ENCODE measurements around the gene NR4A3.

Gene NR4A3

GRCh38 chr9:99866398-99866797, 44.7 kb downstream of the NR4A3 start:
- no peak for DNase-seq
- in situ Hi-C loops (cut with HindIII; ENCODE audit: low pct_ligation_motif_present, low sequenced_read_pairs): no loop called here
- TF ChIP-seq, protein P1, sequence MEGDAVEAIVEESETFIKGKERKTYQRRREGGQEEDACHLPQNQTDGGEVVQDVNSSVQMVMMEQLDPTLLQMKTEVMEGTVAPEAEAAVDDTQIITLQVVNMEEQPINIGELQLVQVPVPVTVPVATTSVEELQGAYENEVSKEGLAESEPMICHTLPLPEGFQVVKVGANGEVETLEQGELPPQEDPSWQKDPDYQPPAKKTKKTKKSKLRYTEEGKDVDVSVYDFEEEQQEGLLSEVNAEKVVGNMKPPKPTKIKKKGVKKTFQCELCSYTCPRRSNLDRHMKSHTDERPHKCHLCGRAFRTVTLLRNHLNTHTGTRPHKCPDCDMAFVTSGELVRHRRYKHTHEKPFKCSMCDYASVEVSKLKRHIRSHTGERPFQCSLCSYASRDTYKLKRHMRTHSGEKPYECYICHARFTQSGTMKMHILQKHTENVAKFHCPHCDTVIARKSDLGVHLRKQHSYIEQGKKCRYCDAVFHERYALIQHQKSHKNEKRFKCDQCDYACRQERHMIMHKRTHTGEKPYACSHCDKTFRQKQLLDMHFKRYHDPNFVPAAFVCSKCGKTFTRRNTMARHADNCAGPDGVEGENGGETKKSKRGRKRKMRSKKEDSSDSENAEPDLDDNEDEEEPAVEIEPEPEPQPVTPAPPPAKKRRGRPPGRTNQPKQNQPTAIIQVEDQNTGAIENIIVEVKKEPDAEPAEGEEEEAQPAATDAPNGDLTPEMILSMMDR (IDR thresholded peaks at IDR 0.05; ENCODE audit: low read depth, low read length, missing control alignments): no peak
- no peak overlapping the region for H3K27ac ChIP-seq
- H3K36me3 ChIP-seq (replicated peaks): no peaks in the 10 kb centered on the region
- no peaks in the 10 kb centered on the region for H3K27me3 ChIP-seq (replicated peaks)
- H3K4me3 ChIP-seq (ENCODE audit: low read depth, low read length): no peak overlapping the region

GRCh38 chr9:99867536-99867935, 45.9 kb downstream of the NR4A3 start:
- H3K27ac ChIP-seq: no peak overlapping the region
- in situ Hi-C loops (cut with HindIII; ENCODE audit: low pct_ligation_motif_present, low sequenced_read_pairs): no loop called here
- TF ChIP-seq, protein P1 (IDR thresholded peaks at IDR 0.05; ENCODE audit: low read depth, low read length, missing control alignments): no peak
- H3K36me3 ChIP-seq (replicated peaks): no peaks in the 10 kb centered on the region
- H3K27me3 ChIP-seq (replicated peaks): no peaks in the 10 kb centered on the region
- no peak overlapping the region for H3K4me3 ChIP-seq (ENCODE audit: low read depth, low read length)
- DNase-seq: no peak

DNA sequence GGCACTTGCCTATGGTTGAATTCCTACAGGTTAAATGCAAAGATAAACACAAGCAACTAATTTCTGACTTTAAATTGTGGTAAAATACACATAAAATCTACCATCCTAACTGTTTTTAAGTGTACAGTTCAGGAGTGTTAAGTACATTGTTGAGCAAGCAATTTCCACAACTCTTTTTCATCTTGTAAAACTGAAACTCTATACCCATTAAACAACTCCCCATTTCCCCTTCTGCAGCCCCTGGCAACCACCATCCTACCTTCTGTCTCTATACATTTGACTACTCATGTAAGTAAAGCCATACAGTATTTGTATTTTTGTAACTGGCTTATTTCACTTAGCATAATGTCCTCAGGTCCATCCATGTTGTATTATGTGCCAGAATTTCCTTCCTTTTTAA, 46.3 kb downstream of the NR4A3 start:
- Histone ChIP-seq H3K4me3 (ENCODE audit: low read depth, low read length) (no peak overlapping the region), H3K27ac (no peak overlapping the region), H3K36me3 (replicated peaks) (no peaks in the 10 kb centered on the region), H3K27me3 (replicated peaks) (no peaks in the 10 kb centered on the region)
- TF ChIP-seq, protein P1 (IDR thresholded peaks at IDR 0.05; ENCODE audit: low read depth, low read length, missing control alignments): no peak
- DNase-seq: no peak
- in situ Hi-C loops (cut with HindIII; ENCODE audit: low pct_ligation_motif_present, low sequenced_read_pairs): no loop called here

GRCh38 chr9:99868845-99869244, 47.2 kb downstream of the NR4A3 start:
- in situ Hi-C loops (cut with HindIII; ENCODE audit: low pct_ligation_motif_present, low sequenced_read_pairs): no loop called here
- peak; percentile 29 for DNase-seq
- TF ChIP-seq, protein P1 (IDR thresholded peaks at IDR 0.05; ENCODE audit: low read depth, low read length, missing control alignments): no peak
- H3K36me3 ChIP-seq (replicated peaks): no peaks in the 10 kb centered on the region
- no peak overlapping the region for H3K27ac ChIP-seq
- H3K4me3 ChIP-seq (ENCODE audit: low read depth, low read length): no peak overlapping the region
- no peaks in the 10 kb centered on the region for H3K27me3 ChIP-seq (replicated peaks)

DNA sequence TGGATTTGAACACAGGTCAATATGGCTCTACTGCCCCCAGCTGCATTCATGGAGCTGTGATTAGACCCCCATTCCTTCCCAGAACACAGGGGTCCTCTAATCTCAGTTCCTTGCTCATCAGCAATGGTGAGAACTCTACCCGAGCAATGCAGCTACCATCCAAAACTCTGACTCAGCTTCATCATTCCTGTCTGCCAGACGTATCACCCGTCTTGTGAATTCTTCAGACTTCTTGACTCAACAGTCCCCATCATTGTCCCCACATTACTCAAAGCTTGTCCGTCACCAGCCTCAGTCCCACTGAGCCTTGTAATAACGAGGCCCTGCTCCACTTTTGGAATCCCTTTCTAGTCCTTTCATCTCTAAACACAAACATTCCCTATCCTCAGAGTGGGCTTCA, 48.4 kb downstream of the NR4A3 start:
- H3K4me3 ChIP-seq (ENCODE audit: low read depth, low read length): no peak overlapping the region
- DNase-seq: peak; percentile 77
- in situ Hi-C loops (cut with HindIII; ENCODE audit: low pct_ligation_motif_present, low sequenced_read_pairs): no loop called here
- H3K27ac ChIP-seq: no peak overlapping the region
- TF ChIP-seq, protein P1 (IDR thresholded peaks at IDR 0.05; ENCODE audit: low read depth, low read length, missing control alignments): no peak
- no peaks in the 10 kb centered on the region for H3K27me3 ChIP-seq (replicated peaks)
- H3K36me3 ChIP-seq (replicated peaks): no peaks in the 10 kb centered on the region

- in situ Hi-C loops (cut with HindIII; ENCODE audit: low pct_ligation_motif_present, low sequenced_read_pairs): no loop called here
- H3K27ac ChIP-seq: peak overlapping the region; percentile 21
- H3K27me3 ChIP-seq (replicated peaks): no peaks in the 10 kb centered on the region
- no peak overlapping the region for H3K4me3 ChIP-seq (ENCODE audit: low read depth, low read length)
- TF ChIP-seq, protein P1 (IDR thresholded peaks at IDR 0.05; ENCODE audit: low read depth, low read length, missing control alignments): no peak
- peak; percentile 57 for DNase-seq
- H3K36me3 ChIP-seq (replicated peaks): no peaks in the 10 kb centered on the region
Measured at GRCh38 chr9:99873531-99873930, 51.8 kb downstream of the NR4A3 start.
